ENCODE results near the gene LNPK.
"Not testable (repeated sequence)": the region's sequence is repeated elsewhere in the genome, so short reads cannot be mapped to it uniquely, and the experiment has no call there.

The LNPK gene

DNA sequence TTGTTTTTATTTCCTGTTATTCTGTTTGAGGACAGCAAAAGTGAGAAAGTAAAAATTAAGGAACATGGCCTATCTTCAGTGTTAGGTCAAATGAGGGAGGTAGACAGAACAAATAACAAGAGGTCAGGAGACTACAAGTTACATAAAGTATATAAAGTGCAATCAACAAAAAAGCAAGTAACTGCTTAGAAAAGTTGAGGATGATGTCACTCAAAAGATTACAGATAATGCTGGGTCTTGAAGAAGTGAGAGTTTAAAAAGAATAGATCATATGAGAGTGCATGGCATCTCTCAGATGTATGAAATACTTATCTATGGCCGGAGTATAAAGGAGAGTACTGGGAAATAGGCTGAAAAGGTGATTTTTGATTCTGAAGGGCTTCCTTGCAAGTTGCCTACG is 79.9 kb downstream of the LNPK start:
- H3K79me2 ChIP-seq (ENCODE audit: insufficient read depth, low read length) = no peaks in the 10 kb centered on the region
- H3K27ac ChIP-seq (ENCODE audit: low read depth, low read length) = no peak overlapping the region
- H2AFZ ChIP-seq (ENCODE audit: low read depth, low read length, severe bottlenecking) = no peak overlapping the region
- no peak overlapping the region for H3K9ac ChIP-seq (ENCODE audit: low read length)
- no peak for TF ChIP-seq CTCF (IDR thresholded peaks at IDR 0.05; ENCODE audit: insufficient read depth, low read length, poor library complexity, severe bottlenecking)
- no peak for TF ChIP-seq EZH2phosphoT487 (conservative IDR thresholded peaks at IDR 0.05; ENCODE audit: low read length)
- no peaks in the 10 kb centered on the region for H3K27me3 ChIP-seq (ENCODE audit: low read length)
- H3K4me3 ChIP-seq (ENCODE audit: insufficient read depth, low read length, poor library complexity, severe bottlenecking) = no peak overlapping the region
- H3K9me2 ChIP-seq (replicated peaks; ENCODE audit: insufficient read depth, low read length) = no peaks in the 10 kb centered on the region
- H4K20me1 ChIP-seq (ENCODE audit: low read depth, low read length) = no peaks in the 10 kb centered on the region
- H3F3A ChIP-seq (ENCODE audit: insufficient read depth) = no peaks in the 10 kb centered on the region
- no peaks in the 10 kb centered on the region for H3K36me3 ChIP-seq (ENCODE audit: low read length)
- no peaks in the 10 kb centered on the region for H3K9me3 ChIP-seq (ENCODE audit: insufficient read depth, low read length)
- no peak overlapping the region for H3K4me2 ChIP-seq (ENCODE audit: low read depth, low read length, poor library complexity, severe bottlenecking)

DNA sequence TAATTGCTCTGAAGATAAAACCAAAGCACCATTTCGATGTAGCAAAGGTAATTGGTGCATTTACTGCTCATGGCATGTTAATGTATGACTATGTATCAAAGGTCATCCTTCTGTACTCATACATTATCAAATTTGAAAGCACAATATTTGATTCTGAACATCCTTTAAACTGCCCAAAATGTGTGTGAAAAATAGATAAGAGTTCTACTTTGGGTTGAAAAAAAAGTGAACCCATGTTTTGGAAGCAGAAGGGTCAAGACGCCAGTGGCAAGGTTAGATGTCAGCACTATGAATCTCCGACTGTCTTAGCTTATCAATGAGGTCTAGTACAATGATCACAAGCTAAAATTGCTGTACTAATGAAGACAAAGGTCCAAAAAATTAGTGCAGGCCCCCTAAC is 83.1 kb downstream of the LNPK start:
- TF ChIP-seq EZH2phosphoT487 (conservative IDR thresholded peaks at IDR 0.05; ENCODE audit: low read length) (no peak), CTCF (IDR thresholded peaks at IDR 0.05; ENCODE audit: insufficient read depth, low read length, poor library complexity, severe bottlenecking) (no peak)
- H3K9me2 ChIP-seq (replicated peaks; ENCODE audit: insufficient read depth, low read length) = no peaks in the 10 kb centered on the region
- no peak overlapping the region for H3K4me2 ChIP-seq (ENCODE audit: low read depth, low read length, poor library complexity, severe bottlenecking)
- no peak overlapping the region for H3K9ac ChIP-seq (ENCODE audit: low read length)
- no peak overlapping the region for H3K27ac ChIP-seq (ENCODE audit: low read depth, low read length)
- no peaks in the 10 kb centered on the region for H3K36me3 ChIP-seq (ENCODE audit: low read length)
- no peak overlapping the region for H2AFZ ChIP-seq (ENCODE audit: low read depth, low read length, severe bottlenecking)
- no peak overlapping the region for H3K4me3 ChIP-seq (ENCODE audit: insufficient read depth, low read length, poor library complexity, severe bottlenecking)
- H4K20me1 ChIP-seq (ENCODE audit: low read depth, low read length) = no peaks in the 10 kb centered on the region
- no peaks in the 10 kb centered on the region for H3K79me2 ChIP-seq (ENCODE audit: insufficient read depth, low read length)
- no peaks in the 10 kb centered on the region for H3F3A ChIP-seq (ENCODE audit: insufficient read depth)
- no peaks in the 10 kb centered on the region for H3K27me3 ChIP-seq (ENCODE audit: low read length)
- H3K9me3 ChIP-seq (ENCODE audit: insufficient read depth, low read length) = no peaks in the 10 kb centered on the region

DNA sequence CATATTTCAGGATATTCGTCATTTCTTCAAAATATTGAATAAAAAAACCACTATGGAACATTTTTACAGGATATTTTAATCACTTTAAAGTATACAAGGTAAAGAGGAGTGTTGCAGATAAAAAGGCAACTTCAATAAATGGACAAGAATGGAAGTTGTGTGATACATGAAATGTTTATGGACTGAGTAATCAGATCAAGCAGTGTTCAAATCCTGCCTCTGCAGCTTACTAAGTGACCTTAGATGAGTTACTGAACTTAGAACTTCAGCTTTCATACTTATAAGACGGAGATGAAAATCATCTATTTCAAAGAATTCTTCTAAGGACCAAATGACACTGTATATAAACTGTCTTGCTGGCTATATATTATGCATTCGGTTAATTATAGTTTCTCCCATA is 87.2 kb downstream of the LNPK start:
- Histone ChIP-seq H3K9ac (ENCODE audit: low read length) (no peak overlapping the region), H3K9me3 (ENCODE audit: insufficient read depth, low read length) (no peaks in the 10 kb centered on the region), H3K27ac (ENCODE audit: low read depth, low read length) (no peak overlapping the region), H3K27me3 (ENCODE audit: low read length) (no peaks in the 10 kb centered on the region), H3F3A (ENCODE audit: insufficient read depth) (no peaks in the 10 kb centered on the region), H3K4me2 (ENCODE audit: low read depth, low read length, poor library complexity, severe bottlenecking) (no peak overlapping the region), H3K36me3 (ENCODE audit: low read length) (no peaks in the 10 kb centered on the region), H3K4me3 (ENCODE audit: insufficient read depth, low read length, poor library complexity, severe bottlenecking) (no peak overlapping the region), H3K79me2 (ENCODE audit: insufficient read depth, low read length) (no peaks in the 10 kb centered on the region), H4K20me1 (ENCODE audit: low read depth, low read length) (no peaks in the 10 kb centered on the region), H3K9me2 (replicated peaks; ENCODE audit: insufficient read depth, low read length) (no peaks in the 10 kb centered on the region), H2AFZ (ENCODE audit: low read depth, low read length, severe bottlenecking) (no peak overlapping the region)
- TF ChIP-seq EZH2phosphoT487 (conservative IDR thresholded peaks at IDR 0.05; ENCODE audit: low read length) (no peak), CTCF (IDR thresholded peaks at IDR 0.05; ENCODE audit: insufficient read depth, low read length, poor library complexity, severe bottlenecking) (no peak)

DNA sequence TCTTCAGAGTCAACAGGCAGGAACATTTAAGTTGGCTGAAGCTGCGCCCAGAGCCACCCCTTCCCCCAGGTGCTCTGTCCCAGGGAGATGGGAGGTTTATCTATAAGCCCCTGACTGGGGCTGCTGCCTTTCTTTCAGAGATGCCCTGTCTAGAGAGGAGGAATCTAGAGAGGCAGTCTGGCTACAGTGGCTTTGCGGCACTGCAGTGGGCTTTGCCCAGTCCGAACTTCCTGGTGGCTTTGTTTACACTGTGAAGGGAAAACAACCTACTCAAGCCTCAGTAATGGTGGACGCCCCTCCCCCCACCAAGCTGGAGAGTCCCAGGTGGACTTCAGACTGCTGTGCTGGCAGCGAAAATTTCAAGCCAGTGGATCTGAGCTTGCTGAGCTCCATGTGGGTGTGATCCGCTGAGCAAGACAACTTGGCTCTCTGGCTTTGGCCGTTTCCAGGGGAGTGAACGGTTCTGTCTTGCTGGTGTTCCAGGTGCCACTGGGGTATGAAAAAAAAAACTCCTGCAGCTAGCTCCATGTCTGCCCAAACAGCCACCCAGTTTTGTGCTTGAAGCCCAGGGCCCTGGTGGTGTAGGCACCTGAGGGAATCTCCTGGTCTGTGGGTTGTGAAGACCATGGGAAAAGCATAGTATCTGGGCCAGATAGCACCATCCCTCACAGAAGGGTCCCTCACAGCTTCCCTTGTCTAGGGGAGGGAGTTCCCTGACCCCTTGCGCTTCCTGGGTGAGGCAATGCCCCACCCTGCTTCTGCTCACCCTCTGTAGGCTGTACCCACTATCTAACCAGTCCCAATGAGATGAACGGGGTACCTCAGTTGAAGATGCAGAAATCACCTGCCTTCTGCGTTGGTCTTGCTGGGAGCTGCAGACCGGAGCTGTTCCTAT is 88.0 kb downstream of the LNPK start:
- not testable (repeated sequence) for H3K9me2 ChIP-seq (replicated peaks; ENCODE audit: insufficient read depth, low read length); H3K9ac ChIP-seq (ENCODE audit: low read length); H3K27ac ChIP-seq (ENCODE audit: low read depth, low read length); H3K27me3 ChIP-seq (ENCODE audit: low read length); H3K9me3 ChIP-seq (ENCODE audit: insufficient read depth, low read length); H3K4me3 ChIP-seq (ENCODE audit: insufficient read depth, low read length, poor library complexity, severe bottlenecking); H3K36me3 ChIP-seq (ENCODE audit: low read length); H2AFZ ChIP-seq (ENCODE audit: low read depth, low read length, severe bottlenecking); H3K4me2 ChIP-seq (ENCODE audit: low read depth, low read length, poor library complexity, severe bottlenecking); H3K79me2 ChIP-seq (ENCODE audit: insufficient read depth, low read length); H3F3A ChIP-seq (ENCODE audit: insufficient read depth); H4K20me1 ChIP-seq (ENCODE audit: low read depth, low read length)

- H3K27me3 ChIP-seq (ENCODE audit: low read length); H3K27ac ChIP-seq (ENCODE audit: low read depth, low read length); H3F3A ChIP-seq (ENCODE audit: insufficient read depth); H3K4me3 ChIP-seq (ENCODE audit: insufficient read depth, low read length, poor library complexity, severe bottlenecking); H3K9me3 ChIP-seq (ENCODE audit: insufficient read depth, low read length); H3K4me2 ChIP-seq (ENCODE audit: low read depth, low read length, poor library complexity, severe bottlenecking); H3K9ac ChIP-seq (ENCODE audit: low read length); H3K36me3 ChIP-seq (ENCODE audit: low read length); H3K9me2 ChIP-seq (replicated peaks; ENCODE audit: insufficient read depth, low read length); H2AFZ ChIP-seq (ENCODE audit: low read depth, low read length, severe bottlenecking); H3K79me2 ChIP-seq (ENCODE audit: insufficient read depth, low read length); H4K20me1 ChIP-seq (ENCODE audit: low read depth, low read length): not testable (repeated sequence)
Measured at GRCh38 chr2:175913267-175913666, 88.8 kb downstream of the LNPK start.
